ENCODE data around the gene TMPRSS6. TPM values are rescaled to one million over a fixed set of nuclear protein-coding genes. Genes with fewer than 3 reads are reported as not detected.

TMPRSS6 gene
- total and polyA plus RNA-seq, 8 donors: 0.25 to 1.5 (median 0.46) TPM; not detected in 4

- peak overlapping the region in 2 of 4 donors; percentile 66 to 87 for H3K4me3 ChIP-seq
- H3K27ac ChIP-seq: peak overlapping the region in 1 of 5 donors; percentile 36
- TF ChIP-seq POLR2AphosphoS5 (IDR thresholded peaks at IDR 0.05) (no peak), EP300 (IDR thresholded peaks at IDR 0.05) (no peak), CTCF (IDR thresholded peaks at IDR 0.05) (no peak), POLR2A (IDR thresholded peaks at IDR 0.05) (no peak)
- no peak for DNase-seq
- H3K4me1 ChIP-seq: peaks cover 23 to 37% (median 25%) of the 10 kb centered on the region in 4 donors
- H3K27me3 ChIP-seq: peaks cover 0 to 13% (median 0%) of the 10 kb centered on the region in 3 donors
- intact Hi-C loops (cut with DNase I; ENCODE audit: low total_unique reads): no loop called here
- H3K36me3 ChIP-seq: peaks cover 0 to 24% (median 15%) of the 10 kb centered on the region in 4 donors
- H3K9me3 ChIP-seq: no peaks in the 10 kb centered on the region
- 64 to 82% (median 76%) methylated on average over 4 to 6 of the region's 6 CpGs for WGBS, 5 donors
Measured at GRCh38 chr22:37050913-37051312, 58.6 kb downstream of the TMPRSS6 start.

GRCh38 chr22:37049224-37049623 lies 60.3 kb downstream of the TMPRSS6 start:
- WGBS, 5 donors: 63 to 87% (median 80%) methylated on average over 2 of the region's 2 CpGs
- intact Hi-C loops (cut with DNase I; ENCODE audit: low total_unique reads): no loop called here

GRCh38 chr22:37048133-37048532 lies 61.4 kb downstream of the TMPRSS6 start:
- WGBS, 5 donors: 84 to 90% (median 86%) methylated on average over 6 of the region's 6 CpGs
- TF ChIP-seq POLR2AphosphoS5 (IDR thresholded peaks at IDR 0.05): no peak
- no peak for TF ChIP-seq EP300 (IDR thresholded peaks at IDR 0.05)
- TF ChIP-seq POLR2A (IDR thresholded peaks at IDR 0.05): no peak
- TF ChIP-seq CTCF (IDR thresholded peaks at IDR 0.05): no peak

More at GRCh38 chr22:37049224-37049623, 60.3 kb downstream of the TMPRSS6 start:
- Histone ChIP-seq H3K9me3 (no peaks in the 10 kb centered on the region), H3K27me3 (peaks cover 0 to 13% (median 0%) of the 10 kb centered on the region in 3 donors), H3K4me1 (peaks cover 23 to 44% (median 26%) of the 10 kb centered on the region in 4 donors), H3K36me3 (peaks cover 0 to 10% (median 2%) of the 10 kb centered on the region in 4 donors), H3K4me3 (no peak overlapping the region), H3K27ac (no peak overlapping the region)
- DNase-seq: no peak
- TF ChIP-seq EP300 (IDR thresholded peaks at IDR 0.05): no peak

GRCh38 chr22:37047006-37047405 lies 62.5 kb downstream of the TMPRSS6 start:
- no peaks in the 10 kb centered on the region for H3K36me3 ChIP-seq
- no peak overlapping the region for H3K4me3 ChIP-seq
- peaks cover 11 to 36% (median 20%) of the 10 kb centered on the region in 4 donors for H3K4me1 ChIP-seq
- TF ChIP-seq EP300 (IDR thresholded peaks at IDR 0.05) (no peak), POLR2AphosphoS5 (IDR thresholded peaks at IDR 0.05) (no peak), POLR2A (IDR thresholded peaks at IDR 0.05) (no peak), CTCF (IDR thresholded peaks at IDR 0.05) (no peak)
- DNase-seq: no peak
- H3K27me3 ChIP-seq: peaks cover 0 to 13% (median 0%) of the 10 kb centered on the region in 3 donors
- no peak overlapping the region for H3K27ac ChIP-seq
- H3K9me3 ChIP-seq: no peaks in the 10 kb centered on the region
- intact Hi-C loops (cut with DNase I; ENCODE audit: low total_unique reads): no loop called here
- WGBS, 5 donors: 86 to 92% (median 89%) methylated on average over 7 of the region's 7 CpGs

More at GRCh38 chr22:37048133-37048532, 61.4 kb downstream of the TMPRSS6 start:
- no peak for DNase-seq
- no peak overlapping the region for H3K27ac ChIP-seq
- no peaks in the 10 kb centered on the region for H3K9me3 ChIP-seq
- H3K4me1 ChIP-seq: peaks cover 22 to 44% (median 29%) of the 10 kb centered on the region in 4 donors
- intact Hi-C loops (cut with DNase I; ENCODE audit: low total_unique reads): no loop called here
- no peak overlapping the region for H3K4me3 ChIP-seq
- no peaks in the 10 kb centered on the region for H3K36me3 ChIP-seq
- peaks cover 0 to 16% (median 0%) of the 10 kb centered on the region in 3 donors for H3K27me3 ChIP-seq

- Histone ChIP-seq H3K27me3 (peaks cover 0 to 9% (median 0%) of the 10 kb centered on the region in 3 donors), H3K27ac (no peak overlapping the region)
Measured at GRCh38 chr22:37046589-37046988, 62.9 kb downstream of the TMPRSS6 start.

More at GRCh38 chr22:37046589-37046988, 62.9 kb downstream of the TMPRSS6 start:
- WGBS, 5 donors: 84 to 92% (median 88%) methylated on average over 6 of the region's 6 CpGs
- peaks cover 7 to 32% (median 16%) of the 10 kb centered on the region in 4 donors for H3K4me1 ChIP-seq
- no peak overlapping the region for H3K4me3 ChIP-seq
- H3K36me3 ChIP-seq: no peaks in the 10 kb centered on the region
- intact Hi-C loops (cut with DNase I; ENCODE audit: low total_unique reads): no loop called here
- DNase-seq: no peak
- TF ChIP-seq POLR2A (IDR thresholded peaks at IDR 0.05) (no peak), CTCF (IDR thresholded peaks at IDR 0.05) (no peak), POLR2AphosphoS5 (IDR thresholded peaks at IDR 0.05) (no peak), EP300 (IDR thresholded peaks at IDR 0.05) (no peak)
- H3K9me3 ChIP-seq: no peaks in the 10 kb centered on the region

Measured in stomach (tissue), 9 donors.